Right cardiac atrium (tissue), 5 donors: ENCODE results near the gene SELENOS. TPM values are rescaled to one million over a fixed set of nuclear protein-coding genes. Genes with fewer than 3 reads are reported as not detected.
"Not testable (repeated sequence)": the region's sequence is repeated elsewhere in the genome, so short reads cannot be mapped to it uniquely, and the experiment has no call there.

Experiments used
- ATAC-seq, 2 donors: fragments of 200-7000 bp; cut with Tn5 transposase; one replicate each; pipeline versions ENCODE4 v1.8.0 to v1.9.1; 2020; ENCODE audit warnings: moderate library complexity in 2 of 2, mild to moderate bottlenecking in 1 of 2
- DNase-seq, 3 donors: peaks; one replicate each; pipeline ENCODE4 v3.0.0-alpha.2; 2020
- H3K27ac ChIP-seq: one replicate; pipeline ENCODE4 v1.5.1; 2013; ENCODE audit warnings: mild to moderate bottlenecking, low read length, control low read depth, moderate library complexity
- H3K27me3 ChIP-seq: one replicate; pipeline ENCODE4 v1.6.1; 2013; ENCODE audit not compliant: control insufficient read depth, insufficient read depth
- H3K4me1 ChIP-seq: one replicate; pipeline ENCODE4 v1.6.1; 2013; ENCODE audit warnings: low read length; ENCODE audit not compliant: control insufficient read depth, insufficient read depth
- H3K4me3 ChIP-seq: one replicate; pipeline ENCODE4 v1.5.1; 2013; ENCODE audit warnings: low read length, control low read depth
- H3K9me3 ChIP-seq: one replicate; pipeline ENCODE4 v1.6.1; 2013; ENCODE audit warnings: low read length; ENCODE audit not compliant: control insufficient read depth
- WGBS: extraction: QIAGEN DNeasy Blood & Tissue Kit; methylation state at CpG from one replicate; pipeline ENCODE4 v1.1.7; 2013; 5-methylcytosine and 5-hydroxymethylcytosine counted together
- intact Hi-C, 4 donors: fragments of 100-400 bp; cut with DNase I; formaldehyde crosslinking; loops; one replicate each; pipeline versions ENCODE4 v1.11.0 to v1.14.0; 2022 to 2023
- polyA plus RNA-seq: library from polyadenylated mRNA; stranded (reverse); fragments of 200-250 nt; gene quantifications from one replicate; pipeline ENCODE4 v1.2.3, GENCODE V29; 2013
- total RNA-seq, 4 donors: library from RNA; stranded (reverse); fragmentation: NEBNext Ultra II Directional; extraction: Animal tissue kit (Norgen Biotek cat#: 25700); gene quantifications; one replicate each; pipeline ENCODE4 v1.2.1, GENCODE V29; 2021
- donor health status: healthy with polysubstance abuse.
- donor health status: DM: no; HTN: yes; CAD: no.
- donor health status: DM: no; HTN: no; CAD: no.
- donor health status: DM: no; HTN: yes; CAD: no; lungs with severe emphysema.
- donor health status: DM: yes; HTN: yes; CAD: no.

Gene SELENOS
- total and polyA plus RNA-seq, 5 donors, result 27.4 to 61.4 (median 38.5) TPM

DNA sequence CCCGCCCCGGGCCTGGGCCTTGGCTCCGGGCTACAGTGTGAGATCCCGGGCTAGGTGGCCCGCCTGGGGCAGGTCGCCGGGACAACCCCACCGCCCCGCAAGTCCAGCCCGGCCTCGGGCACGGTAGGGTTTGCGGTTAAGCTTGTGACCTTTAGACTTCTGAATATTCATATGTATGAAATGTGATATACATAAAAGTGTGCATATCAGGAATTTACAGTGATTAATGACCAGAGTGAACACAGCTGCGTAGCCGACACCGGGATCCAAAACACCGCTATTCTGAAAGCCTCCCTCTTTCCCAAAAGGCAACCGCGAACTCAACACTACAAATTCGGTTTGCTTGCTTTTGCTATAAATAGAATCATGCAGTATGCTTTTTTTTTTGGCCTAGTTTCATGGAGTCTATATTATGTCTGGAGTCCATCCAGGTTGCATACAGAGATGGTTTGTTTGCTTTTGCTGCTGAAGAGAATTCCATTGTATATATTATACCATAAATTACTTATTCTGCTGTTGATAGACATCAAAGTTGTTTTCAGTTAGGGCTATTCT, 18.4 kb upstream of the SELENOS start:
- intact Hi-C loops, result loop anchor here in 3 of 4 donors (5.0 to 10.0 kb wide), 3 partner anchors 199 to 357 kb away; partner anchors contain the start of gene TM2D3 (in 1 of the 3)
- DNase-seq (no peak), ATAC-seq (no peak)
- H3K27me3 ChIP-seq, result no peaks in the 10 kb centered on the region
- H3K9me3 ChIP-seq, result no peaks in the 10 kb centered on the region
- H3K4me3 ChIP-seq, result peak overlapping the region; percentile 83
- H3K4me1 ChIP-seq, result no peaks in the 10 kb centered on the region
- H3K27ac ChIP-seq, result peak overlapping the region; percentile 61
- 2% methylated on average over 20 of the region's 20 CpGs for WGBS

DNA sequence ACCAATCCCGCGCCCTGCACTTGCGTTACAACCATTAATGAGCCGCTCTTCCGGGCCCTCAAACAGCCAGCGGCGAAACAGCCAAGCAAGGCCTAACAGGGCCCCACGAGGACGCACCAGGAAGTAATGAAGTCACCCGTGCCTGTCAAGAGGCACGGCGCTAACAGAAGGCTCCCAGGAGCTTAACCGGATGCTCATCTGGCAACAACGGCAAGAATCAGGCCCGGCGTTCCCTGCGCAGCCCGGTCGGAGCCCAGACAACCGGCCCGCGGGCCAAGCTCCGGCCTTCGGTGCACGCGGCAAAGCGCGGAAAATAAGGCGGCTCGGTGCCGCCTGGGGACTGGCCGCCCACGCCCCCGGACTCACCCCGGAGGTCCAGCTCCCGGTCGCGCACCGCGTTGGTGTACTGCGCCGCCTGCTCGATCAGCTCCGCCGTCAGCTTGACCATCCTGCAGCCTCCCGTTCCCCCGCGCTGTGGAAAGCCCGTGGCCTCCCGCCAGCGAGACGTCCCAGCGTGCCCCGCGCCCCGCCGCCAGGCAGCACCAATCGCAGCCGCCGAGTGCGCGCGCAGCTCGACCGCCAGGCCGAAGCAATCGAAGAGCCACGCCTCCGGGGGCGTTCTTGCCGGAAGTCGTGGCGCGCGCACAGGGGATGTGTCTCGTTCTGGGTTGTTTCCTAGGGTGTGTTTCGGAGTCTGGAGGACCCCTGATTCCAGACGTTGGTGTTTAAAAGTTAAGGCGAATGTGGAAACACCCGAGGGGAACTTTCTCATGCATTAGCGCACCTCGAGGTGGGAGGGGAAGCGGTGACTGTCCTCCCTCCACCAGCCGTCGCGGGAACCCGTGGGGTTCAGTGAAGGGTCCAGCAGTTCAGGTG, 17.7 kb upstream of the SELENOS start, which contains the start of gene SNRPA1:
TSS of gene SNRPA1 (minus strand) at position 518 of the 876 bp plus-strand sequence. CDS start at position 448, 70 bp downstream.
- WGBS, result under 1% methylated on average over 87 of the region's 87 CpGs

DNA sequence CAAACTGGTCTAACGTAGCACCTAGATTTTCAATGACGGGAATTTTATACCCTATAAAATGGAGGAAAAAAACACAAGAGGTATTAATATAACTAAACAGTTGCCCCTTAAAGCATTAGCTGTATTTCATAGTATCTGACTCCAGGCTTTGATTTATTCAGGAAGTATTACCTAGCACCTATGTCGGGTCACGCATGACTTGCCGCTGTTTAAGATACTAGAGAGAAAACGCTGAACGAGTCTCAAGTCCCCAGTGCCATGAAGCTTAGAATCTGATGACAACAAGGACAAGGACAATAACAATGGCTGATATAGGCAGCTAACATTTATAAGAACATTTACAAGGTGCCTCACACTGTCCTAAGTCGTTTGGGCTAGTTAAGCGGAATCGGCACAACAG, 15.8 kb upstream of the SELENOS start:
- ATAC-seq, result no peak
- no peaks in the 10 kb centered on the region for H3K9me3 ChIP-seq
- H3K27me3 ChIP-seq, result no peaks in the 10 kb centered on the region
- no peaks in the 10 kb centered on the region for H3K4me1 ChIP-seq
- intact Hi-C loops, result loop anchor here in 1 of 4 donors (10.0 kb wide), 1 partner anchor 202 kb away; no protein-coding TSS in a partner anchor
- H3K27ac ChIP-seq, result no peak overlapping the region
- peak overlapping the region; percentile 83 for H3K4me3 ChIP-seq
- WGBS, result 77% methylated on average over 10 of the region's 10 CpGs
- DNase-seq, result no peak

More for the DNA sequence above, 17.7 kb upstream of the SELENOS start, which contains the start of gene SNRPA1:
- intact Hi-C loops, result loop anchor here in 3 of 4 donors (5.0 to 10.0 kb wide), 3 partner anchors 200 to 357 kb away; partner anchors contain the start of gene TM2D3 (in 1 of the 3)
- DNase-seq (peak; percentile 99 to 100 (median 100)), ATAC-seq (peak; percentile 96 to 97)
- Histone ChIP-seq H3K27me3 (no peaks in the 10 kb centered on the region), H3K4me3 (peak within 1 kb of the TSS; percentile 83), H3K9me3 (no peaks in the 10 kb centered on the region), H3K4me1 (no peaks in the 10 kb centered on the region), H3K27ac (peak within 1 kb of the TSS; percentile 75)

DNA sequence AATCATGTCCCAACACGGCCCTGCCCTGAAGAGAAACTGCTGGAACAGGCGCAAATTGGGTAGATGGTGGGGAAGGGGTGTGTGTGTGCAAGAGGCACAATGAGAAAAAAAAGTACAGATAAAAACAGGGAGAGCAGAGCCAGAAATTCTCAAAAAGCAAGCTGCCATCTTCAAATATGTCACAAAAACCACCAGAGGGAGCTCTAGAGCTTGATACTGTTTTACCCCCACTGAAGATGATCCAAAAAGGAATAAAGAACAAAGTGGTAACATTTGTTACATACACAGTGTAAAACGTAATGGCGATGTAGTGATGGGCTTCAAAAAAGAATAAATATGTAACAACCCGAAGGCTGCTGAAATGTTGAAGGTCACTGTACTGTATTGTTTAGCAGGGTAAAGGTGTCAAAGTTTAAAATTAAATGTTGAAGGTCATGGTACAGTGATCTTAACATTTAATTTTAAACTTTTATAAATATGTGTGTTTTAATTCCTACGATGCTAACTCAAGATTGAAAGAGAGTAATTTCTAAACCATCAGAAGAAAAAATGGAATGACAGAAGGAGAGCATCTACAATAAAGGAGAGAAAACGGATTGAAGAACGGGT, 11.7 kb upstream of the SELENOS start:
- H3K4me1 ChIP-seq, result no peaks in the 10 kb centered on the region
- 82% methylated on average over 8 of the region's 8 CpGs for WGBS
- H3K27ac ChIP-seq, result no peak overlapping the region
- no peaks in the 10 kb centered on the region for H3K9me3 ChIP-seq
- intact Hi-C loops, result no loop called here
- ATAC-seq, result peak in 1 of 2 donors; percentile 22
- no peak for DNase-seq
- no peaks in the 10 kb centered on the region for H3K27me3 ChIP-seq
- H3K4me3 ChIP-seq, result no peak overlapping the region

DNA sequence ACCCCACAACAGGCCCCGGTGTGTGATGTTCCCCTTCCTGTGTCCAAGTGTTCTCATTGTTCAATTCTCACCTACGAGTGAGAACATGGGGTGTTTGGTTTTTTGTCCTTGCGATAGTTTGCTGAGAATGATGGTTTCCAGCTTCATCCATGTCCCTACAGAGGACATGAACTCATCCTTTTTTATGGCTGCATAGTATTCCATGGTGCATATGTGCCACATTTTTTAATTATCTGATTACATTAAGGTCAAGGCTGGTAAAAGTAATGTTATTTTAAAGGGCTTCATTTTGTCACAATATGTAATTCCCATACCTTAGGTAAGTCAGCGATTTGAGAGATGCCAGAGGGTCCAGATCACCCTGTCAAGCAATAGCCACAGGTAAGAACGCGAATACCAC, 10.1 kb upstream of the SELENOS start:
- DNase-seq, H3K9me3 ChIP-seq, H3K27ac ChIP-seq, H3K27me3 ChIP-seq, H3K4me1 ChIP-seq, ATAC-seq, intact Hi-C loops, H3K4me3 ChIP-seq: not testable (repeated sequence)
- 93% methylated on average over 6 of the region's 6 CpGs for WGBS

DNA sequence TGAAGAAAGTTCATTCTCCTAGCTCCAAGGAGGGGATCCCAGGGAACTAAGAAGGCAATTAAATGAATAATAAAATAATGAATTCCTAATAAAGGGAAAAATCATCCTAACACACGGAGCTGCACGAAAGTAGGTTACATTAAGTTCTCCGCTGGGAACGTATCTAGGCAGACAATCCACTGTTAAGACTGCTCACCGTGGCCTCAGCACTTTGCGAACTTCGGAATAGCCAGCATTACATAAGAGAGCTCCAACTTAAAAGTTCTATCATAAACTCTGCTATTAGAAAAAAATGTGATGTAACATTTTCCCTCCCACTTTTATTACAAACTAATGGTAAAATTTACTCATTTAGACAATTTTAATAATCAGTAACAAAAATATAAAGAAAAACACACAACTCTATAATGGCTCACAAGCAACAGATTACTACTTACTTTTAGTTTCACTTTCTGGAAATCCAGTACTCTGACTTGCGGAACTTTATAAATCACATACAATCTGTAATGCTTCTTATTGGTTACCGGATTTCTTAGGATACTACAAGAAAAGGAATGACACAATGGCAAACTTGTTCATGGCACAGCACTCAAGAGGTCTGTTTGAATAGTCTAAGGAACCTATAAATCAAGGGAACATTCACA, 9.3 kb upstream of the SELENOS start:
- ATAC-seq (no peak), DNase-seq (no peak)
- no peaks in the 10 kb centered on the region for H3K4me1 ChIP-seq
- WGBS, result 91% methylated on average over 9 of the region's 9 CpGs
- H3K27me3 ChIP-seq, result no peaks in the 10 kb centered on the region
- no peak overlapping the region for H3K4me3 ChIP-seq
- no peak overlapping the region for H3K27ac ChIP-seq
- intact Hi-C loops, result no loop called here
- H3K9me3 ChIP-seq, result no peaks in the 10 kb centered on the region

DNA sequence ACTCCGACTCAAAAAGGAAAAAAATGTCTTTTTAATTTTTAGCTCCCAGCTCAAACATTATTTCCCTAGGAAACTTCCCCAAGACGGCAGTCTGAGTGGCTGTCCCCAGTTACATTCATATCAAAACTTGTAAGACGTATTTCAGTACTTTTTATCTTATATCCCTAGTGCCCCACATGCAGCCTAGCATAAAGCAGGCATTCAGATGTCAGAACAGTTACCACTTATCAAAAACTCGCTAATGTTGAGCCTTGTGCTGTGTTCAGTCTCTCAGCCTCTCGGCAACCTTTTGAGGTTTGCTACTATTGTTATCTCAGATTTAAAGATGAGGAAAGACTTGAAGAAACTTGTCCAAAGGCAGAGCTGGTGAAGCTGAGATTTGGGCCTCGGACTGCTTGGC, 6.6 kb upstream of the SELENOS start:
- no peak for ATAC-seq
- no peaks in the 10 kb centered on the region for H3K27me3 ChIP-seq
- intact Hi-C loops, result no loop called here
- H3K4me3 ChIP-seq, result no peak overlapping the region
- H3K9me3 ChIP-seq, result no peaks in the 10 kb centered on the region
- no peaks in the 10 kb centered on the region for H3K4me1 ChIP-seq
- no peak for DNase-seq
- H3K27ac ChIP-seq, result no peak overlapping the region
- 84% methylated on average over 6 of the region's 6 CpGs for WGBS

DNA sequence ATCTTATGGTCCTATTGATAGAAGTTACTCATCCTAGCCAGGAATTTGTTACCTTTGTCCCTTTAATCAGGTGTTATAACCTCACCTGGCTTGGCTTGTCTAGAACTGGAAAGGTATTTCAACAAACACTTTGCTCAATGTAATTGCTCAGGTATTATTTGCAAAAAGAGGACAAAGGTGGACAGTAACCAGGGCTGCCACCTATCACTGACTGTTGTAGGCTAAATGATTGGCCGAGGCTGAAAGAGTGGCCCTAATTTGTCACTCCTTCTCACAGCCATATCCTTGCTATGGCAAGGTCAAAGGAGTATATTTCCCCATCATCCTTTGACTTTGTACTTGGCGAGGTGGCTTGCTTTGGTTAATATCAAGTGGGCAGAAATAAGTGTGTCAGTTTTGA, 2.7 kb upstream of the SELENOS start:
- Histone ChIP-seq H3K9me3 (no peaks in the 10 kb centered on the region), H3K27me3 (no peaks in the 10 kb centered on the region), H3K4me3 (no peak overlapping the region), H3K4me1 (peaks cover 2% of the 10 kb centered on the region), H3K27ac (no peak overlapping the region)
- ATAC-seq (no peak), DNase-seq (no peak)
- intact Hi-C loops, result no loop called here
- WGBS, result 90% methylated on average over 2 of the region's 2 CpGs

DNA sequence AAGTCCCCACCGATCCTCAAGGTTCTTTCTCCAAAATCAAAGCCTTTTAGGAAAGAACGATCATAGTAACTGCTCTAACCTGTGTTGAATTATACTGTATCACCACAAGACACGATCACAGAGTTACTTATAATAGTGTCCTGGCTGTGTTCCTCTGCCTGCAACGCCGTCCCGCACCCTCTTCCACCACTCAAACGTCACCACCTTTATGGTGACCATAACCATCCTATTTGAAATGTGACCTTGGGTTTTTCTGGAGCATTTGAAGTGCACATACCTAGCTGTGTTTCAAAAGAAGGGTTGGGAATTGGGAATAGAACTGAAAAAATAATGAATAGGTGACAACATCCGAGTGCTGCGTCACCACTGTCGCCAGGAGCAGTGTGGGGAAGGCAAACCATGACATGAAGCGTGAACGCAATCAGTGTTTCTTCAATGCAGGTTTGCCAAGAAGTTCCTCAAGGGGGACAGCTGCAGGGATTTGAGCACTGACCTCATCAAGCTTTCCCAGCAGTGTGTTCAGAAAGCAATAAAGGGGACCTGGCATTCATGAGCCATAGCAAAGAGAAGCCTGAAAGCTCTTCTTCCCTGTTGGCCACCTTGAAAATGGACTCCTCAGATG, 769 bp upstream of the SELENOS start:
- peaks cover 2% of the 10 kb centered on the region for H3K4me1 ChIP-seq
- intact Hi-C loops, result no loop called here
- whole genome bisulfite sequencing, result 75% methylated on average over 12 of the region's 12 CpGs
- DNase-seq (no peak), ATAC-seq (no peak)
- H3K4me3 ChIP-seq, result peak overlapping the region; percentile 53
- H3K27me3 ChIP-seq, result no peaks in the 10 kb centered on the region
- H3K27ac ChIP-seq, result peak overlapping the region; percentile 60
- H3K9me3 ChIP-seq, result no peaks in the 10 kb centered on the region

DNA sequence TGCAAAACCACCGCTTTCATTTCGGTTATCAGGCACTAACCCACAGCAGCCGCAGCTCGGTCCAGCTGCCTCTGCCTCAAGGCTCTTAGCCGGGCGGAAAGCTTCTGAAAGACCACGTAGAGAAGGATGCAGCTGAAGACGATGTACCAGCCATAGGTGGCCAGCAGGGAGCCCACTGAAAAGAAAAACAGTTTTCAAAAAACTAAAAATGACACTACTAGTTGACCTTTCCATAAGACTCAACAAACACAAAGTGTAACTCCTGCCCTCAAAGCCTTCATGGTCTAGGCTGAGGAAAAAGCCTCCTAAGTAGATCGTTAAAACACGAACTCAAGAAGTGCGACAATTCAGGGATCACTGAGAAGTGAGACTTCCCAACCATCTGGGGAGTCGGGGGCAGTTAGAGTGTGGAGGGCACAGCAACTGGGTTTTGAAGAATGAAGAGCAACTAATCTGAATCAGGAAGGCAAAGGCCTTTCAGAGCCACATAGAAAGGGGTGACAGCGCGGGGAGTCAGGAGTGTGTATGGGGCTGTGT, 716 bp downstream of the SELENOS start:
- H3K4me1 ChIP-seq, result peaks cover 2% of the 10 kb centered on the region
- H3K4me3 ChIP-seq, result peak overlapping the region; percentile 53
- H3K27ac ChIP-seq, result peak overlapping the region; percentile 68
- no peak for DNase-seq
- intact Hi-C loops, result no loop called here
- no peaks in the 10 kb centered on the region for H3K9me3 ChIP-seq
- H3K27me3 ChIP-seq, result no peaks in the 10 kb centered on the region
- 11% methylated on average over 14 of the region's 14 CpGs for WGBS
- peak in 1 of 2 donors; percentile 10 for ATAC-seq
